ENCODE measurements around the gene FAR2. TPM values are rescaled to one million over a fixed set of nuclear protein-coding genes. Genes with fewer than 3 reads are reported as not detected.
A peak's percentile ranks its signal among the peaks of the same experiment; 100 is the strongest.

FAR2 gene
- total and polyA plus RNA-seq, 2 donors (not counting 1 experiment from before 2014, with no cell fraction given): 9.2 to 10.2 TPM

GRCh38 chr12:29346769-29347421, 197.8 kb downstream of the FAR2 start:
- TF ChIP-seq EZH2 (IDR thresholded peaks at IDR 0.05; ENCODE audit: low read length, missing control alignments) (no peak), CTCF (conservative IDR thresholded peaks at IDR 0.05 in 1 of 2, IDR thresholded peaks at IDR 0.05 in 1 of 2; ENCODE audit: low read depth in 1 of 2, low read length in 2 of 2) (no peak)
- H3K36me3 ChIP-seq (ENCODE audit: control insufficient read depth, insufficient read depth, low read length): no peaks in the 10 kb centered on the region
- no peaks in the 10 kb centered on the region for H4K20me1 ChIP-seq (ENCODE audit: control insufficient read depth, extremely low read depth, insufficient read depth, low read length)
- no peak overlapping the region for H3K27ac ChIP-seq (ENCODE audit: insufficient read depth, low read length)
- H3K9ac ChIP-seq (ENCODE audit: insufficient read depth, low read length): no peak overlapping the region
- H3K79me2 ChIP-seq (ENCODE audit: control insufficient read depth, insufficient read depth, low read length): no peaks in the 10 kb centered on the region
- H3K27me3 ChIP-seq (ENCODE audit: control insufficient read depth, insufficient read depth, low read length): no peaks in the 10 kb centered on the region
- no peaks in the 10 kb centered on the region for H3K4me1 ChIP-seq (ENCODE audit: control insufficient read depth, extremely low read depth, insufficient read depth, low read length)
- peak in 1 of 2 donors; percentile 42 for DNase-seq (ENCODE audit: low read depth in 2 of 2)
- no peak overlapping the region for H3K4me3 ChIP-seq (replicated peaks in 1 of 4; ENCODE audit: control extremely low read depth in 1 of 4, insufficient read depth in 1 of 4, low read depth in 3 of 4, low read length in 4 of 4)
- no peak overlapping the region for H3K4me2 ChIP-seq (ENCODE audit: extremely low read depth, insufficient read depth, low read length)
- H3K9me3 ChIP-seq (ENCODE audit: control insufficient read depth, insufficient read depth, low read depth, low read length): no peaks in the 10 kb centered on the region
- no peak overlapping the region for H2AFZ ChIP-seq (ENCODE audit: low read length)

- DNase-seq (ENCODE audit: low read depth in 2 of 2): peak; percentile 34 to 51
- H3K79me2 ChIP-seq (ENCODE audit: control insufficient read depth, insufficient read depth, low read length): no peaks in the 10 kb centered on the region
- no peak for TF ChIP-seq EZH2 (IDR thresholded peaks at IDR 0.05; ENCODE audit: low read length, missing control alignments)
- TF ChIP-seq CTCF (conservative IDR thresholded peaks at IDR 0.05 in 1 of 2, IDR thresholded peaks at IDR 0.05 in 1 of 2; ENCODE audit: low read depth in 1 of 2, low read length in 2 of 2): no peak
Measured at GRCh38 chr12:29350080-29350479, 201.0 kb downstream of the FAR2 start.

GRCh38 chr12:29354954-29355353, 205.9 kb downstream of the FAR2 start:
- TF ChIP-seq CTCF (conservative IDR thresholded peaks at IDR 0.05 in 1 of 2, IDR thresholded peaks at IDR 0.05 in 1 of 2; ENCODE audit: low read depth in 1 of 2, low read length in 2 of 2) (no peak), EZH2 (IDR thresholded peaks at IDR 0.05; ENCODE audit: low read length, missing control alignments) (no peak)
- peaks cover 1% of the 10 kb centered on the region for H3K36me3 ChIP-seq (ENCODE audit: control insufficient read depth, insufficient read depth, low read length)
- H3K27ac ChIP-seq (ENCODE audit: insufficient read depth, low read length): no peak overlapping the region
- no peaks in the 10 kb centered on the region for H3K79me2 ChIP-seq (ENCODE audit: control insufficient read depth, insufficient read depth, low read length)
- H3K4me1 ChIP-seq (ENCODE audit: control insufficient read depth, extremely low read depth, insufficient read depth, low read length): no peaks in the 10 kb centered on the region
- no peaks in the 10 kb centered on the region for H4K20me1 ChIP-seq (ENCODE audit: control insufficient read depth, extremely low read depth, insufficient read depth, low read length)
- no peaks in the 10 kb centered on the region for H3K9me3 ChIP-seq (ENCODE audit: control insufficient read depth, insufficient read depth, low read depth, low read length)
- H3K4me2 ChIP-seq (ENCODE audit: extremely low read depth, insufficient read depth, low read length): no peak overlapping the region
- H3K27me3 ChIP-seq (ENCODE audit: control insufficient read depth, insufficient read depth, low read length): no peaks in the 10 kb centered on the region
- H3K9ac ChIP-seq (ENCODE audit: insufficient read depth, low read length): no peak overlapping the region
- no peak overlapping the region for H2AFZ ChIP-seq (ENCODE audit: low read length)
- H3K4me3 ChIP-seq (replicated peaks in 1 of 4; ENCODE audit: control extremely low read depth in 1 of 4, insufficient read depth in 1 of 4, low read depth in 3 of 4, low read length in 4 of 4): no peak overlapping the region
- no peak for DNase-seq (ENCODE audit: low read depth in 2 of 2)

More at GRCh38 chr12:29350080-29350479, 201.0 kb downstream of the FAR2 start:
- no peak overlapping the region for H2AFZ ChIP-seq (ENCODE audit: low read length)
- no peaks in the 10 kb centered on the region for H3K36me3 ChIP-seq (ENCODE audit: control insufficient read depth, insufficient read depth, low read length)
- no peak overlapping the region for H3K27ac ChIP-seq (ENCODE audit: insufficient read depth, low read length)
- no peaks in the 10 kb centered on the region for H3K27me3 ChIP-seq (ENCODE audit: control insufficient read depth, insufficient read depth, low read length)
- no peaks in the 10 kb centered on the region for H3K9me3 ChIP-seq (ENCODE audit: control insufficient read depth, insufficient read depth, low read depth, low read length)
- no peaks in the 10 kb centered on the region for H4K20me1 ChIP-seq (ENCODE audit: control insufficient read depth, extremely low read depth, insufficient read depth, low read length)
- H3K4me3 ChIP-seq (replicated peaks in 1 of 4; ENCODE audit: control extremely low read depth in 1 of 4, insufficient read depth in 1 of 4, low read depth in 3 of 4, low read length in 4 of 4): no peak overlapping the region
- no peak overlapping the region for H3K4me2 ChIP-seq (ENCODE audit: extremely low read depth, insufficient read depth, low read length)
- no peak overlapping the region for H3K9ac ChIP-seq (ENCODE audit: insufficient read depth, low read length)
- H3K4me1 ChIP-seq (ENCODE audit: control insufficient read depth, extremely low read depth, insufficient read depth, low read length): no peaks in the 10 kb centered on the region

All from fibroblast of lung (primary cell).